ENCODE results near the gene DNAL1. TPM values are rescaled to one million over a fixed set of nuclear protein-coding genes. Genes with fewer than 3 reads are reported as not detected.

DNAL1 gene
- total and polyA plus RNA-seq, 2 experiments from 2014 or later, result 5.9 to 16.7 TPM

GRCh38 chr14:73623504-73624054 is 21.2 kb upstream of the DNAL1 start:
- in situ Hi-C loops (cut with MboI), result no loop called here
- H3K79me2 ChIP-seq (ENCODE audit: insufficient read depth), result no peaks in the 10 kb centered on the region
- no peaks in the 10 kb centered on the region for H3K9me2 ChIP-seq (ENCODE audit: insufficient read depth)
- no peaks in the 10 kb centered on the region for H3K9me3 ChIP-seq (ENCODE audit: low read depth)
- TF ChIP-seq EZH2phosphoT487 (IDR thresholded peaks at IDR 0.05; ENCODE audit: insufficient read depth, low read depth) (no peak), EZH2 (IDR thresholded peaks at IDR 0.05; ENCODE audit: insufficient read depth, poor library complexity, severe bottlenecking) (no peak)
- no peak for DNase-seq
- H3K4me3 ChIP-seq, result no peak overlapping the region
- no peak overlapping the region for H3K4me2 ChIP-seq (ENCODE audit: unreplicated experiment)
- no peak overlapping the region for H3K27ac ChIP-seq
- H3F3A ChIP-seq (ENCODE audit: insufficient read depth), result no peaks in the 10 kb centered on the region
- no peak overlapping the region for H3K9ac ChIP-seq
- no peak overlapping the region for H2AFZ ChIP-seq
- no peaks in the 10 kb centered on the region for H3K4me1 ChIP-seq (ENCODE audit: insufficient read depth)
- H3K36me3 ChIP-seq (ENCODE audit: low read depth), result no peaks in the 10 kb centered on the region
- 64 to 69% methylated on average over 4 of the region's 4 CpGs for WGBS, 2 experiments (ENCODE audit: low coverage in 1 of 2, low lambda C conversion rate in 2 of 2, missing lambda C conversion rate in 2 of 2)
- no peaks in the 10 kb centered on the region for H3K27me3 ChIP-seq (replicated peaks; ENCODE audit: insufficient read depth)
- H4K20me1 ChIP-seq (ENCODE audit: insufficient read depth), result no peaks in the 10 kb centered on the region

DNA sequence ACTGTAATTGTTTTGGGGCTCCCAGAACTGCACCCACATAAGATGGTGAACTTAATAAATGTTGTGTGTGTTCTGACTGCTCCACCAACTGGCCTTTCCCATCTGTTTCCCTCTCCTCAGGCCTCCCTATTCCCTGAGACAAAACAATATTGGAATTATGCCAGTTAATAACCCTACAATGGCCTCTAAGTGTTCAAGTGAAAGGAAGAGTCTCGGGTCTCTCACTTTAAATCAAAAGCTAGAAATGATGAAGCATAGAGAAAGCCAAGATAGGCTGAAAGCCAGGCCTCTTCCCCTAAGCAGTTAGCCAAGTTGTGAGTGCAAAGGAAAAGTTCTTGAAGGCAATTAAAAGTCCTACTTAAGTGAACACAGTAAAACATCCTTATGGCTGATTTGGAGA is 19.1 kb upstream of the DNAL1 start:
- Histone ChIP-seq H3K9me2 (ENCODE audit: insufficient read depth) (no peaks in the 10 kb centered on the region), H3K4me2 (ENCODE audit: unreplicated experiment) (no peak overlapping the region), H3K4me1 (ENCODE audit: insufficient read depth) (no peaks in the 10 kb centered on the region), H3K27me3 (replicated peaks; ENCODE audit: insufficient read depth) (no peaks in the 10 kb centered on the region), H2AFZ (no peak overlapping the region), H3K4me3 (no peak overlapping the region), H3K27ac (no peak overlapping the region), H4K20me1 (ENCODE audit: insufficient read depth) (no peaks in the 10 kb centered on the region), H3K9ac (no peak overlapping the region), H3F3A (ENCODE audit: insufficient read depth) (no peaks in the 10 kb centered on the region), H3K79me2 (ENCODE audit: insufficient read depth) (no peaks in the 10 kb centered on the region), H3K9me3 (ENCODE audit: low read depth) (no peaks in the 10 kb centered on the region), H3K36me3 (ENCODE audit: low read depth) (no peaks in the 10 kb centered on the region)
- in situ Hi-C loops (cut with MboI), result no loop called here
- WGBS, 2 experiments (ENCODE audit: low coverage in 1 of 2, low lambda C conversion rate in 2 of 2, missing lambda C conversion rate in 2 of 2), result 86 to 87% methylated on average over 1 of the region's 1 CpG
- no peak for TF ChIP-seq EZH2 (IDR thresholded peaks at IDR 0.05; ENCODE audit: insufficient read depth, poor library complexity, severe bottlenecking)
- no peak for TF ChIP-seq EZH2phosphoT487 (IDR thresholded peaks at IDR 0.05; ENCODE audit: insufficient read depth, low read depth)
- DNase-seq, result no peak

DNA sequence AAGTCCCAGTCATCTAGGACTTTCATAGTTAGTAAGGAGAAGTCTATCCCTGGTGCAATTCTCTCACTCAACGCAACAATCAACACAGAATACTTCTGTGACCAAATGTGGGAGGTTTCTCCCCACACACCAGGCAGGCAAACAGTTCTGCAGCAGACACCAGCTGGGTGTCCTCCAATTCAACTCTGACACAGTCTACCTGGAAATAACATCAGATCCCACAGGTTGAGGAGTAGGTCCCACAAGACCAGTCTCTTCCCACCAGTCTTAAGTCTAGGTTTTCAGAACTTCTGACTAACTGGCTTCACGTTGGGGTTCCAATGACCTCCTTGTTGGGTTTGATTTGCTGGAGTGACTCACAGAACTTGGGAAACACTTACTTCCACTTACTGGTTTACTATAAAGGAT is 17.6 kb upstream of the DNAL1 start:
- Histone ChIP-seq H3K27me3 (replicated peaks; ENCODE audit: insufficient read depth) (no peaks in the 10 kb centered on the region), H3K9ac (no peak overlapping the region), H3K4me1 (ENCODE audit: insufficient read depth) (no peaks in the 10 kb centered on the region), H3K9me2 (ENCODE audit: insufficient read depth) (no peaks in the 10 kb centered on the region), H3K4me3 (no peak overlapping the region), H3F3A (ENCODE audit: insufficient read depth) (no peaks in the 10 kb centered on the region), H3K36me3 (ENCODE audit: low read depth) (no peaks in the 10 kb centered on the region), H3K27ac (no peak overlapping the region), H3K4me2 (ENCODE audit: unreplicated experiment) (no peak overlapping the region), H3K79me2 (ENCODE audit: insufficient read depth) (no peaks in the 10 kb centered on the region), H2AFZ (no peak overlapping the region), H3K9me3 (ENCODE audit: low read depth) (no peaks in the 10 kb centered on the region), H4K20me1 (ENCODE audit: insufficient read depth) (no peaks in the 10 kb centered on the region)
- TF ChIP-seq EZH2phosphoT487 (IDR thresholded peaks at IDR 0.05; ENCODE audit: insufficient read depth, low read depth), result no peak
- TF ChIP-seq EZH2 (IDR thresholded peaks at IDR 0.05; ENCODE audit: insufficient read depth, poor library complexity, severe bottlenecking), result no peak
- WGBS, 2 experiments (ENCODE audit: low coverage in 1 of 2, low lambda C conversion rate in 2 of 2, missing lambda C conversion rate in 2 of 2), result 43 to 48% methylated on average over 2 of the region's 2 CpGs
- DNase-seq, result peak; percentile 30
- in situ Hi-C loops (cut with MboI), result no loop called here

DNA sequence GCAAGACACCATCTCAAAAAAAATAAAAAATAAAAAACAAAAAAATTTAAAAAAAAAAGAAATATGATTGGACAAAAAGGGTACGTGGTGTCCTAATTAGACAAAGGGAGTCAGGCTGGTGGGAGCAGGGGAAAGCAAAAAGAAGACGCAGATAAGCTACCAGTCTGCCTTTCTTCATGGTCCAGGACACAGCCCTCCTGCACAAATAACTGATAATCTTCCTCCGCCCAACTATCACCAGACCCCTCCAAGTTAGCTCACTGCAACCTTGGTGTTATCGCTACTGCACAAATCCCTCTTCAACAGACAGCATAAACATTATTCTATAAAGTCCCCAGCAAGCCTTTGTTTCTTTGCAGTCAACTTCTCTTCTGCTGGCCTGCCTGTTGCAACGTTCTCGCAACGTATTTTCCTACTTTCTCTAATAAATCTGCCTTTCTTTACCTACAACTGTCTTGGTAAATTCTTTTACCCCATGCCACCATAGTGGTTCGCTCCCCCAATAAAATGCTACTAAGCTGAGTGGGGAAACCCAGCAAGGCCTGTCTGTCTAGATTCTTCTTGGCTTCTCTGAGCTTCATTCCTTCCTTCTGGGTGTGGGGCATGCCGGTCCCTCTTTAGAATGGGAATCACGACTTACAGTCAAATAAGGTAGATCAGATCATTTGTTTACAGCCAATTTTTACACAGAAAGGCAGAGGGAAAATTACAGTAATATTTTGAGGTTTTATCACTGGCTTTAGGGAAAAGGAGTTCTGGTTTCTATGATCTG is 14.6 kb upstream of the DNAL1 start:
- in situ Hi-C loops (cut with MboI), result loop anchor here (10.0 kb wide), 1 partner anchor 125 kb away; no protein-coding TSS in a partner anchor
- no peaks in the 10 kb centered on the region for H3K36me3 ChIP-seq (ENCODE audit: low read depth)
- WGBS, 2 experiments (ENCODE audit: low coverage in 1 of 2, low lambda C conversion rate in 2 of 2, missing lambda C conversion rate in 2 of 2), result 80 to 86% methylated on average over 10 of the region's 10 CpGs

More for the DNA sequence above, 14.6 kb upstream of the DNAL1 start:
- Histone ChIP-seq H3K4me3 (no peak overlapping the region), H3K79me2 (ENCODE audit: insufficient read depth) (no peaks in the 10 kb centered on the region), H3K27me3 (replicated peaks; ENCODE audit: insufficient read depth) (no peaks in the 10 kb centered on the region), H3K9me2 (ENCODE audit: insufficient read depth) (no peaks in the 10 kb centered on the region), H3K9ac (no peak overlapping the region), H3K4me1 (ENCODE audit: insufficient read depth) (0 out of 2 replicates have a peak, but pooled peaks cover 3% of the 10 kb centered on the region), H2AFZ (no peak overlapping the region), H4K20me1 (ENCODE audit: insufficient read depth) (no peaks in the 10 kb centered on the region), H3K27ac (no peak overlapping the region), H3K9me3 (ENCODE audit: low read depth) (no peaks in the 10 kb centered on the region), H3F3A (ENCODE audit: insufficient read depth) (no peaks in the 10 kb centered on the region), H3K4me2 (ENCODE audit: unreplicated experiment) (no peak overlapping the region)
- TF ChIP-seq EZH2phosphoT487 (IDR thresholded peaks at IDR 0.05; ENCODE audit: insufficient read depth, low read depth), result no peak
- no peak for TF ChIP-seq EZH2 (IDR thresholded peaks at IDR 0.05; ENCODE audit: insufficient read depth, poor library complexity, severe bottlenecking)
- no peak for DNase-seq
